Ureter (tissue), 1 donor: ENCODE measurements around the gene FANCC. TPM values are rescaled to one million over a fixed set of nuclear protein-coding genes. Genes with fewer than 3 reads are reported as not detected.

Experiments
- DNase-seq: peaks from one replicate; pipeline ENCODE4 v3.0.0-alpha.2; 2020; ENCODE audit warnings: low spot score
- total RNA-seq: library from RNA; stranded (reverse); gene quantifications from one replicate; pipeline ENCODE4 v1.2.4, GENCODE V29; 2023
- donor health status: DM: yes; HTN: yes; CAD: no.

The FANCC gene
- 16.5 TPM for total RNA-seq

GRCh38 chr9:95317119-95317892 lies at the start of gene FANCC:
FANCC (minus strand) TSS chr9:95317709; CDS start chr9:95249291, 68,418 bp downstream.
- DNase-seq = peak; percentile 94

GRCh38 chr9:95366731-95367325 lies 49.3 kb upstream of the FANCC start:
- DNase-seq = no peak

GRCh38 chr9:95365766-95366165 lies 48.3 kb upstream of the FANCC start:
- no peak for DNase-seq

GRCh38 chr9:95363051-95363841 lies 45.7 kb upstream of the FANCC start:
- DNase-seq = no peak

- no peak for DNase-seq
Observed at GRCh38 chr9:95360866-95361265, 43.4 kb upstream of the FANCC start.

GRCh38 chr9:95357316-95357715 lies 39.8 kb upstream of the FANCC start:
- no peak for DNase-seq

- DNase-seq = no peak
Observed at GRCh38 chr9:95355500-95355899, 38.0 kb upstream of the FANCC start.

GRCh38 chr9:95351051-95351450 lies 33.5 kb upstream of the FANCC start:
- no peak for DNase-seq

GRCh38 chr9:95350266-95350665 lies 32.8 kb upstream of the FANCC start:
- DNase-seq = no peak

GRCh38 chr9:95349091-95350038 lies 31.9 kb upstream of the FANCC start:
- DNase-seq = no peak

GRCh38 chr9:95346021-95346420 lies 28.5 kb upstream of the FANCC start:
- DNase-seq = no peak

- no peak for DNase-seq
Observed at GRCh38 chr9:95344735-95345325, 27.3 kb upstream of the FANCC start.

- DNase-seq = no peak
Observed at GRCh38 chr9:95343725-95344287, 26.3 kb upstream of the FANCC start.

- DNase-seq = no peak
Observed at GRCh38 chr9:95342571-95342970, 25.1 kb upstream of the FANCC start.

- no peak for DNase-seq
Observed at GRCh38 chr9:95341293-95341962, 23.9 kb upstream of the FANCC start.

GRCh38 chr9:95338243-95338642 lies 20.7 kb upstream of the FANCC start:
- DNase-seq = no peak

- no peak for DNase-seq
Observed at GRCh38 chr9:95336281-95336680, 18.8 kb upstream of the FANCC start.

- no peak for DNase-seq
Observed at GRCh38 chr9:95333426-95333825, 15.9 kb upstream of the FANCC start.

GRCh38 chr9:95332860-95333259 lies 15.4 kb upstream of the FANCC start:
- no peak for DNase-seq

GRCh38 chr9:95330720-95331404 lies 13.4 kb upstream of the FANCC start:
- DNase-seq = no peak
